GM23248 (cell line): ENCODE data around the gene ZNF429. TPM values are rescaled to one million over a fixed set of nuclear protein-coding genes. Genes with fewer than 3 reads are reported as not detected.
"Not testable (repeated sequence)": the region's sequence is repeated elsewhere in the genome, so short reads cannot be mapped to it uniquely, and the experiment has no call there.

Experiments
- DNase-seq: peaks from one replicate; pipeline ENCODE4 v3.0.0-alpha.2; 2015
- H2AFZ ChIP-seq: fragments of 200-600 bp; sonication (generic); 2 replicates; pipeline ENCODE4 v1.6.1; 2016; ENCODE audit warnings: antibody characterized with exemption
- H3F3A ChIP-seq: fragments of 200-600 bp; sonication (generic); 2 replicates; pipeline ENCODE4 v1.6.1; 2016; ENCODE audit warnings: mild to moderate bottlenecking, antibody characterized with exemption, mixed run types; ENCODE audit not compliant: insufficient read depth
- H3K27ac ChIP-seq: fragments of 200-600 bp; sonication (generic); 2 replicates; pipeline ENCODE4 v1.5.1; 2016; ENCODE audit warnings: mild to moderate bottlenecking
- H3K27me3 ChIP-seq: fragments of 200-600 bp; sonication (generic); replicated peaks from 2 replicates; pipeline ENCODE4 v1.6.1; 2016; ENCODE audit warnings: mild to moderate bottlenecking; ENCODE audit not compliant: insufficient read depth
- H3K36me3 ChIP-seq: fragments of 200-600 bp; sonication (generic); 2 replicates; pipeline ENCODE4 v1.6.1; 2016; ENCODE audit warnings: low read depth, mild to moderate bottlenecking
- H3K4me1 ChIP-seq: fragments of 200-600 bp; sonication (generic); 2 replicates; pipeline ENCODE4 v1.6.1; 2016; ENCODE audit warnings: mild to moderate bottlenecking; ENCODE audit not compliant: insufficient read depth
- H3K4me2 ChIP-seq: fragments of 200-600 bp; sonication (generic); one replicate; pipeline ENCODE4 v1.6.1; 2016; ENCODE audit warnings: mild to moderate bottlenecking; ENCODE audit not compliant: unreplicated experiment
- H3K4me3 ChIP-seq: fragments of 200-600 bp; sonication (generic); 2 replicates; pipeline ENCODE4 v1.5.1; 2016; ENCODE audit warnings: mild to moderate bottlenecking
- H3K79me2 ChIP-seq: fragments of 200-600 bp; sonication (generic); 2 replicates; pipeline ENCODE4 v1.6.1; 2016; ENCODE audit warnings: mild to moderate bottlenecking; ENCODE audit not compliant: insufficient read depth
- H3K9ac ChIP-seq: fragments of 200-600 bp; sonication (generic); 2 replicates; pipeline ENCODE4 v1.6.1; 2016; ENCODE audit warnings: mild to moderate bottlenecking
- H3K9me2 ChIP-seq: fragments of 200-600 bp; sonication (generic); 2 replicates; pipeline ENCODE4 v1.6.1; 2016; ENCODE audit warnings: mixed run types, mild to moderate bottlenecking, moderate library complexity; ENCODE audit not compliant: insufficient read depth
- H3K9me3 ChIP-seq: fragments of 200-600 bp; sonication (generic); one replicate; pipeline ENCODE4 v1.6.1; 2017; ENCODE audit warnings: low read depth
- H4K20me1 ChIP-seq: fragments of 200-600 bp; sonication (generic); 2 replicates; pipeline ENCODE4 v1.6.0; 2016; ENCODE audit not compliant: insufficient read depth
- EZH2 ChIP-seq: fragments of 200-600 bp; sonication (generic); IDR thresholded peaks from 2 replicates; pipeline ENCODE4 v1.6.1; 2018; ENCODE audit warnings: antibody characterized with exemption, mild to moderate bottlenecking; ENCODE audit not compliant: insufficient read depth, poor library complexity, severe bottlenecking
- EZH2phosphoT487 ChIP-seq: fragments of 200-600 bp; sonication (generic); IDR thresholded peaks from 2 replicates; pipeline ENCODE4 v1.6.1; 2018; ENCODE audit warnings: antibody characterized with exemption, moderate library complexity, mild to moderate bottlenecking, low read depth; ENCODE audit not compliant: insufficient read depth
- WGBS, 2 experiments: methylation state at CpG; one replicate each; pipeline ENCODE4 v1.1.6; 2015 to 2017; ENCODE audit warnings: low lambda C conversion rate in 2 of 2, low coverage in 1 of 2; ENCODE audit errors: missing lambda C conversion rate in 2 of 2; 5-methylcytosine and 5-hydroxymethylcytosine counted together
- in situ Hi-C: fragments of 300-500 bp; cut with MboI; formaldehyde crosslinking; loops from 2 replicates; pipeline ENCODE4 v1.15.0; 2020
- polyA plus RNA-seq: library from polyadenylated mRNA; unstranded; fragments of >200 nt; fragmentation: Nextera tagmentation; extraction: Ambion mirVana; gene quantifications from 2 replicates; pipeline ENCODE4 v1.2.1, GENCODE V29; 2016
- total RNA-seq: library from RNA; depleted of rRNA; stranded (reverse); fragments of >200 nt; shearing (Covaris generic); gene quantifications from 2 replicates; pipeline ENCODE4 v1.2.3, GENCODE V29; 2014

ZNF429 gene
- total and polyA plus RNA-seq, 2 experiments from 2014 or later = 6.1 to 8.1 TPM

GRCh38 chr19:21593934-21594820 is 88.8 kb downstream of the ZNF429 start:
- no peaks in the 10 kb centered on the region for H3K9me2 ChIP-seq
- H2AFZ ChIP-seq = no peak overlapping the region
- H3K79me2 ChIP-seq = no peaks in the 10 kb centered on the region
- TF ChIP-seq EZH2phosphoT487 (no peak), EZH2 (no peak)
- 38 to 42% methylated on average over 3 of the region's 3 CpGs for WGBS, 2 experiments
- in situ Hi-C loops = no loop called here
- H3K9me3 ChIP-seq = no peaks in the 10 kb centered on the region
- H4K20me1 ChIP-seq = no peaks in the 10 kb centered on the region
- peak; percentile 21 for DNase-seq
- no peaks in the 10 kb centered on the region for H3K4me1 ChIP-seq
- no peaks in the 10 kb centered on the region for H3F3A ChIP-seq
- no peaks in the 10 kb centered on the region for H3K27me3 ChIP-seq
- H3K27ac ChIP-seq = no peak overlapping the region
- no peak overlapping the region for H3K4me2 ChIP-seq
- no peak overlapping the region for H3K4me3 ChIP-seq
- no peak overlapping the region for H3K9ac ChIP-seq
- H3K36me3 ChIP-seq = no peaks in the 10 kb centered on the region

- no peak for DNase-seq
- WGBS, 2 experiments = 38 to 50% methylated on average over 4 of the region's 4 CpGs
- H3K4me3 ChIP-seq = no peak overlapping the region
- H3K27me3 ChIP-seq = no peaks in the 10 kb centered on the region
- H3K36me3 ChIP-seq = no peaks in the 10 kb centered on the region
- H3K9me3 ChIP-seq = no peaks in the 10 kb centered on the region
- no peaks in the 10 kb centered on the region for H3F3A ChIP-seq
- in situ Hi-C loops = no loop called here
- no peaks in the 10 kb centered on the region for H4K20me1 ChIP-seq
- no peak for TF ChIP-seq EZH2phosphoT487
- TF ChIP-seq EZH2 = no peak
- H3K4me1 ChIP-seq = no peaks in the 10 kb centered on the region
- H3K79me2 ChIP-seq = no peaks in the 10 kb centered on the region
- H2AFZ ChIP-seq = no peak overlapping the region
- no peak overlapping the region for H3K27ac ChIP-seq
- no peak overlapping the region for H3K4me2 ChIP-seq
- no peak overlapping the region for H3K9ac ChIP-seq
- H3K9me2 ChIP-seq = no peaks in the 10 kb centered on the region
Measured at GRCh38 chr19:21595185-21595584, 89.8 kb downstream of the ZNF429 start.

- H3K9ac ChIP-seq = no peak overlapping the region
- no peaks in the 10 kb centered on the region for H4K20me1 ChIP-seq
- no peak overlapping the region for H2AFZ ChIP-seq
- H3K79me2 ChIP-seq = no peaks in the 10 kb centered on the region
- H3K27ac ChIP-seq = no peak overlapping the region
- peaks cover 7% of the 10 kb centered on the region for H3K4me1 ChIP-seq
- no peak overlapping the region for H3K4me3 ChIP-seq
- H3F3A ChIP-seq = no peaks in the 10 kb centered on the region
- H3K4me2 ChIP-seq = no peak overlapping the region
- 37 to 52% methylated on average over 1 of the region's 1 CpG for WGBS, 2 experiments
- H3K36me3 ChIP-seq = no peaks in the 10 kb centered on the region
- no peaks in the 10 kb centered on the region for H3K9me3 ChIP-seq
- no peaks in the 10 kb centered on the region for H3K9me2 ChIP-seq
- no peak for DNase-seq
- H3K27me3 ChIP-seq = no peaks in the 10 kb centered on the region
- in situ Hi-C loops = no loop called here
- TF ChIP-seq EZH2phosphoT487 = no peak
Measured at GRCh38 chr19:21602082-21602658, 96.8 kb downstream of the ZNF429 start.

GRCh38 chr19:21602659-21603430 is 97.4 kb downstream of the ZNF429 start:
- H3K9me2 ChIP-seq, H3K4me1 ChIP-seq, H3K79me2 ChIP-seq, H3K4me3 ChIP-seq, H3K9me3 ChIP-seq, in situ Hi-C loops, H3K4me2 ChIP-seq, H3K9ac ChIP-seq, H3F3A ChIP-seq, DNase-seq, H3K27ac ChIP-seq, H2AFZ ChIP-seq, H3K36me3 ChIP-seq, H4K20me1 ChIP-seq, H3K27me3 ChIP-seq: not testable (repeated sequence)
- 65 to 69% methylated on average over 11 of the region's 11 CpGs for WGBS, 2 experiments
